ENCODE results near the gene PLEKHB1. TPM values are rescaled to one million over a fixed set of nuclear protein-coding genes. Genes with fewer than 3 reads are reported as not detected.
A peak's percentile ranks its signal among the peaks of the same experiment; 100 is the strongest.

Gene PLEKHB1
- total RNA-seq, 4 donors from 2014 or later = 25.1 to 98.8 (median 77.4) TPM

- intact Hi-C loops (cut with DNase I) = no loop called here
Measured at GRCh38 chr11:73655686-73656085, 9.3 kb downstream of the PLEKHB1 start.

GRCh38 chr11:73656985-73657384, 10.6 kb downstream of the PLEKHB1 start:
- Histone ChIP-seq H3K4me3 (replicated peaks in 1 of 3) (no peak overlapping the region), H3K4me1 (no peaks in the 10 kb centered on the region), H3K9me3 (no peaks in the 10 kb centered on the region), H3K27ac (no peak overlapping the region), H3K27me3 (no peaks in the 10 kb centered on the region), H3K36me3 (no peaks in the 10 kb centered on the region)
- DNase-seq = no peak
- TF ChIP-seq CTCF (IDR thresholded peaks at IDR 0.05) (no peak), POLR2A (IDR thresholded peaks at IDR 0.05) (no peak)
- 60 to 85% methylated on average over 3 of the region's 3 CpGs for WGBS, 2 donors
- intact Hi-C loops (cut with DNase I) = no loop called here

More at GRCh38 chr11:73655686-73656085, 9.3 kb downstream of the PLEKHB1 start:
- H3K4me1 ChIP-seq = no peaks in the 10 kb centered on the region
- no peaks in the 10 kb centered on the region for H3K36me3 ChIP-seq
- H3K4me3 ChIP-seq (replicated peaks in 1 of 3) = no peak overlapping the region
- no peaks in the 10 kb centered on the region for H3K27me3 ChIP-seq
- 95% methylated on average over 2 to 8 of the region's 8 CpGs for WGBS, 2 donors
- no peak overlapping the region for H3K27ac ChIP-seq
- DNase-seq = no peak
- no peaks in the 10 kb centered on the region for H3K9me3 ChIP-seq
- TF ChIP-seq POLR2A (IDR thresholded peaks at IDR 0.05) = no peak

- no peaks in the 10 kb centered on the region for H3K9me3 ChIP-seq
- intact Hi-C loops (cut with DNase I) = loop anchor here (2.0 to 5.0 kb wide), 2 partner anchors 35 to 263 kb away; no protein-coding TSS in a partner anchor
- TF ChIP-seq CTCF (IDR thresholded peaks at IDR 0.05) (no peak), POLR2A (IDR thresholded peaks at IDR 0.05) (no peak)
- no peak overlapping the region for H3K27ac ChIP-seq
- H3K36me3 ChIP-seq = no peaks in the 10 kb centered on the region
- 91 to 94% methylated on average over 3 of the region's 3 CpGs for WGBS, 2 donors
- H3K4me3 ChIP-seq (replicated peaks in 1 of 3) = no peak overlapping the region
- H3K4me1 ChIP-seq = peaks cover 0 to 9% of the 10 kb centered on the region in 2 donors
- DNase-seq = no peak
- H3K27me3 ChIP-seq = no peaks in the 10 kb centered on the region
Measured at GRCh38 chr11:73659961-73660360, 13.6 kb downstream of the PLEKHB1 start.

GRCh38 chr11:73660497-73661034, 14.2 kb downstream of the PLEKHB1 start:
- TF ChIP-seq POLR2A (IDR thresholded peaks at IDR 0.05) = no peak
- TF ChIP-seq CTCF (IDR thresholded peaks at IDR 0.05) = no peak
- H3K27me3 ChIP-seq = no peaks in the 10 kb centered on the region
- no peak overlapping the region for H3K27ac ChIP-seq
- WGBS, 2 donors = 22 to 39% methylated on average over 16 to 18 of the region's 25 CpGs
- no peaks in the 10 kb centered on the region for H3K9me3 ChIP-seq
- no peaks in the 10 kb centered on the region for H3K36me3 ChIP-seq
- peak overlapping the region in 1 of 3 donors; percentile 6 for H3K4me3 ChIP-seq (replicated peaks in 1 of 3)
- H3K4me1 ChIP-seq = peaks cover 0 to 9% of the 10 kb centered on the region in 2 donors
- intact Hi-C loops (cut with DNase I) = loop anchor here (2.0 to 5.0 kb wide), 2 partner anchors 36 to 263 kb away; no protein-coding TSS in a partner anchor
- DNase-seq = no peak

- H3K4me3 ChIP-seq (replicated peaks in 1 of 3) = peak overlapping the region in 1 of 3 donors; percentile 6
- 3 to 15% methylated on average over 13 to 26 of the region's 40 CpGs for WGBS, 2 donors
Measured at GRCh38 chr11:73661035-73661628, 14.8 kb downstream of the PLEKHB1 start.

More at GRCh38 chr11:73661035-73661628, 14.8 kb downstream of the PLEKHB1 start:
- peak; percentile 86 to 99 (median 97) for TF ChIP-seq CTCF (IDR thresholded peaks at IDR 0.05)
- TF ChIP-seq POLR2A (IDR thresholded peaks at IDR 0.05) = no peak
- intact Hi-C loops (cut with DNase I) = loop anchor here (2.0 to 5.0 kb wide), 2 partner anchors 36 to 264 kb away; no protein-coding TSS in a partner anchor
- H3K4me1 ChIP-seq = peaks cover 0 to 9% of the 10 kb centered on the region in 2 donors
- H3K27ac ChIP-seq = no peak overlapping the region
- no peaks in the 10 kb centered on the region for H3K27me3 ChIP-seq
- DNase-seq = peak; percentile 84 to 89
- H3K9me3 ChIP-seq = no peaks in the 10 kb centered on the region
- H3K36me3 ChIP-seq = no peaks in the 10 kb centered on the region

Data from thyroid gland (tissue), 4 donors.